ENCODE results near the gene ARMC5. TPM values are rescaled to one million over a fixed set of nuclear protein-coding genes. Genes with fewer than 3 reads are reported as not detected.
"Not testable (repeated sequence)": the region's sequence is repeated elsewhere in the genome, so short reads cannot be mapped to it uniquely, and the experiment has no call there.

Gene ARMC5
- total RNA-seq, 2 experiments from 2014 or later: 10.1 to 12.0 TPM

DNA sequence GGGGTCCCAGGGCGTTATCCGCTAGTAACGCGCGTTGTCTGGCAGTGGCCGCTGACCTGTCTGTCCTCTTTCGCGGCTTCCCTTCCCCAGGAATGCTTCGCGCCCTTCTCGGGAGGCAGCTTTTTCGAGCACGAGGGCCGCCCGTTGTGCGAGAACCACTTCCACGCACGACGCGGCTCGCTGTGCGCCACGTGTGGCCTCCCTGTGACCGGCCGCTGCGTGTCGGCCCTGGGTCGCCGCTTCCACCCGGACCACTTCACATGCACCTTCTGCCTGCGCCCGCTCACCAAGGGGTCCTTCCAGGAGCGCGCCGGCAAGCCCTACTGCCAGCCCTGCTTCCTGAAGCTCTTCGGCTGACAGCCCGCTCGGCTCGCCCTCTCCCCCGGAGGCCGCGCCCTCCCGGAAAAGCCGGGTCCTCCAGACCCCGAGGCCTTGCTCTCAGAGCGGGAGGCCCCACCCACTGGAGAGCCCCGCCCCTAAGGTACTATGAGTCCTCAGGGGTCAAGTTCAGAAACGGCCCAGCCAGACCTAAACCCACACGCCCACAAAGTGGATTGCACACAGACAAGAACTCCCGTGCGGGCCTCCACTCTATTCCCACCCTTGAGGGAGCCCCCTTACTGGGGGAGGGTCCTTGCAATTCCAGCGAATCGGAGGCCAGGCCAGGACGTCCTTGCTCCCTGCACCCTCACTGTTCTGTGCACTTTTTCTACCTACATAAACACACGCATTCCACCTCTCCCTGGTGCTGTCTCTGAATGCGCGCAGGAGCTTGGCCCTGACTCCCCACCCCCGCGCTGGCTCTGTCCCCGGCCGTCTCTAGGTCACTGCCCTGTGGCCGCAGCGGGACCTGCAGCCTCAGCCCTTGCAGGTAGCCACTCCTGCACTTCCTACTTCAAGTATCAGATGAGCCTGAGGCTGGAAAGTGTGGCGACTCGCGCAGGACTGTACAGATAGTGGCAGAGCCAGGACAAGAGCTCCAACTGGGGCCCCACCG lies 18.2 kb downstream of the ARMC5 start:
- ChIA-PET POLR2A (interaction anchor here (0.7 to 5.2 kb wide), 7 partner anchors 9 to 396 kb away, joined by 3 to 44 read pairs (median 7); partner anchors contain the start of genes ARMC5, RUSF1 and ZNF267), CTCF (interaction anchor here (1.0 to 1.2 kb wide), 2 partner anchors 17 to 22 kb away, joined by 3 to 5 read pairs; no protein-coding TSS in a partner anchor)
- Mint-ChIP-seq H3K27ac (no peak overlapping the region), H3K4me3 (peak overlapping the region; percentile 78), H3K4me1 (peaks cover 20% of the 10 kb centered on the region), H3K9me3 (no peaks in the 10 kb centered on the region), H3K27me3 (peaks cover 45% of the 10 kb centered on the region), H3K36me3 (ENCODE audit: low read depth) (no peaks in the 10 kb centered on the region)
- peak; percentile 42 for DNase-seq

DNA sequence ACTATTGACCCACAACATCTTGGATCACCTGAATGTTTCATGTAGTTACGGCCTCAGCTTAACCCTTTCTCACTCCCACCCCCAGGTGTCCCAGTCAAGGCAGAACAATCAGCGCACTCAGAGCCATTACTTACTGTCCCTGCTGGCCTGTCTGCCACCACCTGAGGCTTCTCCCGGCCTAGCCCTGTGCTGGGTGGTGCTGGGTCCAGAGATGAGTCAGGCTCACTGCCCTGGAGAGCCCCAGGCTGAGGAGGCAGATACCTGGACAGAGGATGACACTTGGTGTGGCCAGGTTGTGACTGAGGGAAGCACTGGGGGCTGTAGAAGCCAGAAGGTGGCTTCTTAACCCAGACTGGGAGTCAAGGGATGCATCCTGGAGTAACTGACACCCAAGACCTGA lies 19.7 kb downstream of the ARMC5 start:
- H3K4me1 Mint-ChIP-seq: peaks cover 18% of the 10 kb centered on the region
- H3K27ac Mint-ChIP-seq: no peak overlapping the region
- DNase-seq: no peak
- CTCF ChIA-PET: interaction anchor here (1.4 kb wide), 1 partner anchor 18 kb away, joined by 5 read pairs; no protein-coding TSS in a partner anchor
- no peak overlapping the region for H3K4me3 Mint-ChIP-seq
- peaks cover 35% of the 10 kb centered on the region for H3K27me3 Mint-ChIP-seq
- POLR2A ChIA-PET: interaction anchor here (1.4 to 5.2 kb wide), 2 partner anchors 19 kb away, joined by 6 to 44 read pairs; partner anchors contain the start of gene ARMC5
- H3K9me3 Mint-ChIP-seq: no peaks in the 10 kb centered on the region
- H3K36me3 Mint-ChIP-seq (ENCODE audit: low read depth): no peaks in the 10 kb centered on the region

DNA sequence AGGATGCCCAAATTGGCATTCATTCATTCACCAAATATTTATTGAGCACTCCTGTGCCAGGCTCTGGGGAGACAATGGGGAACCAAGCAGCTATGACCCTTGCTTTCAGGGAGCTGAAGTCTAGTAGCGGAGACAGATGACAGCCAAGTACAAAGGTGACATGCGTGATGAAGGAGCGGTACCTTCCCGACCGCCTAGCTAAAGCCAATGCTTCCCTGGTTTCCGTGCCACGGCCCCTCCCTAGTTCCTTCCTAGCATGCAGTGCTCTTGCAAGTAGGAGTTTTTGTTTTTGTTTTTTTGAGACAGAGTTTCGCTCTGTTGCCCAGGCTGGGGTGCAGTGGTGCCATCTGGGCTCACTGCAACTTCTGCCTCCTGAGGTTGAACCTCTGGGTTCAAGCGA lies 20.4 kb downstream of the ARMC5 start:
- CTCF ChIA-PET: no interaction called here
- H3K4me3 Mint-ChIP-seq: no peak overlapping the region
- POLR2A ChIA-PET: interaction anchor here (0.9 to 1.4 kb wide), 2 partner anchors 10 to 19 kb away, joined by 3 to 6 read pairs; no protein-coding TSS in a partner anchor
- H3K27me3 Mint-ChIP-seq: peaks cover 28% of the 10 kb centered on the region
- H3K36me3 Mint-ChIP-seq (ENCODE audit: low read depth): no peaks in the 10 kb centered on the region
- H3K9me3 Mint-ChIP-seq: no peaks in the 10 kb centered on the region
- H3K4me1 Mint-ChIP-seq: peaks cover 18% of the 10 kb centered on the region
- H3K27ac Mint-ChIP-seq: no peak overlapping the region
- no peak for DNase-seq

GRCh38 chr16:31480851-31481536 lies 21.7 kb downstream of the ARMC5 start:
- DNase-seq: no peak
- no peaks in the 10 kb centered on the region for H3K36me3 Mint-ChIP-seq (ENCODE audit: low read depth)
- no peaks in the 10 kb centered on the region for H3K9me3 Mint-ChIP-seq
- no peak overlapping the region for H3K27ac Mint-ChIP-seq
- ChIA-PET POLR2A (no interaction called here), CTCF (interaction anchor here (1.5 kb wide), 1 partner anchor 20 kb away, joined by 5 read pairs; no protein-coding TSS in a partner anchor)
- H3K27me3 Mint-ChIP-seq: peaks cover 28% of the 10 kb centered on the region
- H3K4me3 Mint-ChIP-seq: no peak overlapping the region
- H3K4me1 Mint-ChIP-seq: peaks cover 18% of the 10 kb centered on the region

DNA sequence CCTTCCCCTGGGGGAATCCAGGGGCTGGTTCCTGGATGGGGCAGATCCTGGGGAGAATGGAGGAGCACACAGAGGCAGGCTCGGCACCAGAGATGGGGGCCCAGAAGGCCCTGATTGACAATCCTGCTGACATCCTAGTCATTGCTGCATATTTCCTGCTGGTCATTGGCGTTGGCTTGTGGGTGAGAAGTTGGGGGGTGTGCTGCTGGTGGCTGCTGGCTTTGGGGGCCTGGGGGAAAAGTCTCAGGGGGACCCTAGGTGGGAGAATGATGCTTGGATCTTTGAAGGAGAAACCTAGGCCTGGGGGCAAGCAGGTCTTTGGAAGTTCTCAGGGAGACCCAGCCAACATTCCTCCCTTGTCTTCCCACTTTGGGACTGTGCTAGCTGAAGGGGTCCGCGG lies 23.8 kb downstream of the ARMC5 start, which contains the start of gene SLC5A2:
SLC5A2 (plus strand) TSS at position 43 of the 400 bp plus-strand sequence; CDS start at position 57, 14 bp downstream.
- no peak within 1 kb of the TSS for H3K27ac Mint-ChIP-seq
- ChIA-PET CTCF (no interaction called here), POLR2A (no interaction called here)

GRCh38 chr16:31484048-31484447 lies 24.7 kb downstream of the ARMC5 start:
- CTCF ChIA-PET: interaction anchor here (0.7 kb wide), 1 partner anchor 23 kb away, joined by 3 read pairs; no protein-coding TSS in a partner anchor
- POLR2A ChIA-PET; DNase-seq; H3K4me3 Mint-ChIP-seq; H3K36me3 Mint-ChIP-seq (ENCODE audit: low read depth); H3K9me3 Mint-ChIP-seq; H3K27ac Mint-ChIP-seq: not testable (repeated sequence)
- peaks cover 12% of the 10 kb centered on the region for H3K4me1 Mint-ChIP-seq
- peaks cover 20% of the 10 kb centered on the region for H3K27me3 Mint-ChIP-seq

More for the DNA sequence above, 23.8 kb downstream of the ARMC5 start, which contains the start of gene SLC5A2:
- no peak for DNase-seq
- Mint-ChIP-seq H3K4me1 (peaks cover 13% of the 10 kb centered on the region), H3K27me3 (peaks cover 21% of the 10 kb centered on the region), H3K36me3 (ENCODE audit: low read depth) (no peaks in the 10 kb centered on the region), H3K4me3 (no peak within 1 kb of the TSS), H3K9me3 (no peaks in the 10 kb centered on the region)

DNA sequence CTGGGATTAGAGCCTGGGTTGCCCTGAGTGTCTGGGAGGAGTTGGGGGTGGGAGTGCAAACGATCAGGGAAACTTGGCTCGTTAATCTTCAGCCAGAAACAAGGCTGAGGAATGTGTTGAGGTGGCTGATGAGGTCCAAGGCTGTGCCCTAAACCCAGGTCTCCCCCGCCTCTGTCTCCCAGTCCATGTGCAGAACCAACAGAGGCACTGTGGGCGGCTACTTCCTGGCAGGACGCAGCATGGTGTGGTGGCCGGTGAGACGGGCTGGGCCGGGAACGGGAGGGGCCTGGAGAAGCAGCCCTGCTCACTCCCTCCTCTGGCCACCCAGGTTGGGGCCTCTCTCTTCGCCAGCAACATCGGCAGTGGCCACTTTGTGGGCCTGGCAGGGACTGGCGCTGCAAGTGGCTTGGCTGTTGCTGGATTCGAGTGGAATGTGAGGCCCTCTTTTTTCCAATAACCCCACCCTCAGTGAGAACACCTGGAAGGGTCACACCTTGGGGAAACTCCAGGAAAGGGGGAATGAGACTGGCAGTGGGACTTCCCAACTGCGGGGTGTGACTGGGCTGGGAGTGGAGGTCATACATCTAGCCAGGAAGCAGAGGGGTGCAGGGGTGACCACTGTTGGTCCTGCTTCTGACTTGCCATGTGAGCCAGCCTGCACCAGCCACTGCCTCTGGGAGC lies 25.3 kb downstream of the ARMC5 start:
- H3K9me3 Mint-ChIP-seq: no peaks in the 10 kb centered on the region
- no peak for DNase-seq
- no peak overlapping the region for H3K4me3 Mint-ChIP-seq
- POLR2A ChIA-PET: interaction anchor here (4.2 kb wide), 1 partner anchor 8 kb away, joined by 19 read pairs; no protein-coding TSS in a partner anchor
- no peak overlapping the region for H3K27ac Mint-ChIP-seq
- peaks cover 20% of the 10 kb centered on the region for H3K27me3 Mint-ChIP-seq
- peaks cover 12% of the 10 kb centered on the region for H3K4me1 Mint-ChIP-seq
- no peaks in the 10 kb centered on the region for H3K36me3 Mint-ChIP-seq (ENCODE audit: low read depth)
- CTCF ChIA-PET: interaction anchor here (0.7 kb wide), 1 partner anchor 24 kb away, joined by 3 read pairs; no protein-coding TSS in a partner anchor

DNA sequence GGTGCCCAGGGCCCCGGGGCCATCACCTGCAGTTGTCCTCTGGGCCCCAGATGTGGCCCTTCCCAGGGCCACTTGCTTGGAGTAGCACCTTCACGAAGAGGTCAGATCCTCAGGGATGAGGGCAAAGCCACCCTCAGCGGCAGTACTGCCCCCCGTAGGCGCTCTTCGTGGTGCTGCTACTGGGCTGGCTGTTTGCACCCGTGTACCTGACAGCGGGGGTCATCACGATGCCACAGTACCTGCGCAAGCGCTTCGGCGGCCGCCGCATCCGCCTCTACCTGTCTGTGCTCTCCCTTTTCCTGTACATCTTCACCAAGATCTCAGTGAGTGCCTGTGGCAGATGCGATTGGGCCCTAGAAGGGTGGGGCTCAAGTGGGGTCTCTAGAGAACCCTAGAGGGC lies 26.3 kb downstream of the ARMC5 start:
- DNase-seq: no peak
- peaks cover 12% of the 10 kb centered on the region for H3K4me1 Mint-ChIP-seq
- H3K9me3 Mint-ChIP-seq: no peaks in the 10 kb centered on the region
- no peak overlapping the region for H3K4me3 Mint-ChIP-seq
- H3K27ac Mint-ChIP-seq: no peak overlapping the region
- H3K36me3 Mint-ChIP-seq (ENCODE audit: low read depth): peaks cover under 1% of the 10 kb centered on the region
- CTCF ChIA-PET: no interaction called here
- peaks cover 19% of the 10 kb centered on the region for H3K27me3 Mint-ChIP-seq
- POLR2A ChIA-PET: interaction anchor here (1.3 to 4.2 kb wide), 2 partner anchors 9 to 26 kb away, joined by 4 to 19 read pairs; partner anchors contain the start of gene ARMC5

DNA sequence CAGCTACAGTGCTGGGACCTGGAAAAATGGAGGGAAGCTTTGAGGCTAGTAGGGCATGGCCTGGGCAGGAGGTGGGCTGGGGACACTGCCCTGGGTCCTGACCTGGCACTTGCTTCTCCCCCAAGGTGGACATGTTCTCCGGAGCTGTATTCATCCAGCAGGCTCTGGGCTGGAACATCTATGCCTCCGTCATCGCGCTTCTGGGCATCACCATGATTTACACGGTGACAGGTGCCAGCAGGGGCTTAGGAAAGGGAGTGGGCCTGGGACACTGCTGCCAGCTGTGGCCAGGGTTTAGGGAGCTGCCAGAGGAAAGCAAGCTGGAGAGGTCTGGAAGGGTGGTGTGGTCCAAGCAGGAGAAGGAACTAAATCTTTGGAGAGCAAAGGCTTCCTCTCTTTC lies 26.7 kb downstream of the ARMC5 start:
- peaks cover 12% of the 10 kb centered on the region for H3K4me1 Mint-ChIP-seq
- CTCF ChIA-PET: no interaction called here
- DNase-seq: no peak
- H3K36me3 Mint-ChIP-seq (ENCODE audit: low read depth): peaks cover 5% of the 10 kb centered on the region
- H3K27ac Mint-ChIP-seq: no peak overlapping the region
- POLR2A ChIA-PET: interaction anchor here (1.3 to 4.2 kb wide), 2 partner anchors 10 to 26 kb away, joined by 4 to 19 read pairs; partner anchors contain the start of gene ARMC5
- H3K4me3 Mint-ChIP-seq: no peak overlapping the region
- H3K9me3 Mint-ChIP-seq: no peaks in the 10 kb centered on the region
- peaks cover 14% of the 10 kb centered on the region for H3K27me3 Mint-ChIP-seq

DNA sequence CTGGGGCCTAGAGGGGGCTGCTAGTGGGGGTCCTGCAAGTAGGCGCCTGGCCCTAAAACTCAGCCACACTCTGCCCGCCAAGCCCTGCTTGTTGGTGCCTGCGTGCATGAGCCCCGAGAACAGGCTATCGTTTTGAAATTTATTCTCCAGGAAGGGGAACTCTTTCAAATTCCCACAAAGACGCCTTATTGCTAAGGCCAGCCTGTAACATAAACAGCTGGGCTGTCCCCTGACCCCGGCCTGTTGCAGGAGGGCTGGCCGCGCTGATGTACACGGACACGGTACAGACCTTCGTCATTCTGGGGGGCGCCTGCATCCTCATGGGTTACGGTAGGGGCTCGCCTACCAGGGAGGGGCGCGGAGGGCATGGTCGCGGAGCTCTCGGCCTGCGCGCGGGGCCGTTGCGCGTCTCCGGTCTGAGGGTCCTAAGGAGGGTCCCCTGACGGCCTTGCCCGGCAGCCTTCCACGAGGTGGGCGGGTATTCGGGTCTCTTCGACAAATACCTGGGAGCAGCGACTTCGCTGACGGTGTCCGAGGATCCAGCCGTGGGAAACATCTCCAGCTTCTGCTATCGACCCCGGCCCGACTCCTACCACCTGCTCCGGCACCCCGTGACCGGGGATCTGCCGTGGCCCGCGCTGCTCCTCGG lies 27.9 kb downstream of the ARMC5 start:
- POLR2A ChIA-PET: interaction anchor here (0.9 to 4.2 kb wide), 6 partner anchors 11 to 29 kb away, joined by 3 to 19 read pairs (median 4); partner anchors contain the start of genes ARMC5 and RUSF1
- DNase-seq: no peak
- Mint-ChIP-seq H3K4me3 (peak overlapping the region; percentile 80), H3K36me3 (ENCODE audit: low read depth) (peaks cover 5% of the 10 kb centered on the region), H3K9me3 (no peaks in the 10 kb centered on the region), H3K27me3 (peaks cover 12% of the 10 kb centered on the region), H3K27ac (no peak overlapping the region), H3K4me1 (peaks cover 12% of the 10 kb centered on the region)
- CTCF ChIA-PET: interaction anchor here (1.2 to 1.8 kb wide), 2 partner anchors 27 to 381 kb away, joined by 3 to 10 read pairs; no protein-coding TSS in a partner anchor

DNA sequence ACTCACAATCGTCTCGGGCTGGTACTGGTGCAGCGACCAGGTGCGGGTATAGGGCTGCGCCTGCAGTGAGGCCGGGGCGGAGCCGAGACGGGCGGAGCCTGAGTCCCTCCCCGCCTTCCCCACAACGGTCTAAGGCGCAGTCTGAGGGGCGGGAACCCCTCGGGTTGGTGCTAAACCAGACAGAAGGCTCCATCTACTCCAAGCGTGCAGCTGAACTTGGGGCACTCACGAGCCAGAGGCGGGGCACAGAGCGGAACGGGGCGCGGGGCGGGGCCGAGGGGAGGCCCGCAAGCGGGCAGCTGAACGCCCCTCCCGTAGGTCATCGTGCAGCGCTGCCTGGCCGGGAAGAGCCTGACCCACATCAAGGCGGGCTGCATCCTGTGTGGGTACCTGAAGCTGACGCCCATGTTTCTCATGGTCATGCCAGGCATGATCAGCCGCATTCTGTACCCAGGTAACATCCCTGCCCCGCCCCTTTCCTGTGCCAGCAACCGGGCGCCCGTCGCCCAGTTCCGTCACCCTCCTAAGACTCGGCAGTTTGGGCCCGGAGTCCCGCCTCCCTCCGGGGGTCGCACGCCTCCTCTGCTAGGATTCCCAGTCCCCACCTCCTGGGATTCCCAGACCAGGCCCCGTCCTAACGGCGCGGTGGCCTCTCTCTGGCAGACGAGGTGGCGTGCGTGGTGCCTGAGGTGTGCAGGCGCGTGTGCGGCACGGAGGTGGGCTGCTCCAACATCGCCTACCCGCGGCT lies 28.6 kb downstream of the ARMC5 start:
- CTCF ChIA-PET: interaction anchor here (1.2 to 1.8 kb wide), 2 partner anchors 27 to 381 kb away, joined by 3 to 10 read pairs; no protein-coding TSS in a partner anchor
- H3K4me3 Mint-ChIP-seq: peak overlapping the region; percentile 80
- POLR2A ChIA-PET: interaction anchor here (0.9 to 4.2 kb wide), 7 partner anchors 11 to 30 kb away, joined by 3 to 19 read pairs (median 4); partner anchors contain the start of genes ARMC5 and RUSF1
- peaks cover 7% of the 10 kb centered on the region for H3K27me3 Mint-ChIP-seq
- H3K9me3 Mint-ChIP-seq: no peaks in the 10 kb centered on the region
- H3K36me3 Mint-ChIP-seq (ENCODE audit: low read depth): peaks cover 5% of the 10 kb centered on the region
- peak; percentile 66 for DNase-seq
- H3K4me1 Mint-ChIP-seq: peaks cover 12% of the 10 kb centered on the region
- H3K27ac Mint-ChIP-seq: no peak overlapping the region
